ENCODE results near the gene DTNB.

- TF ChIP-seq CTCF (tag by site-specific recombination; IDR thresholded peaks at IDR 0.05) (no peak), ZNF558 (tag by site-specific recombination; IDR thresholded peaks at IDR 0.05) (no peak), ZNF670 (tag by site-specific recombination; IDR thresholded peaks at IDR 0.05; ENCODE audit: low read depth) (no peak), ZNF76 (tag by site-specific recombination; IDR thresholded peaks at IDR 0.05; ENCODE audit: borderline replicate concordance, low read depth) (no peak), ZNF280D (tag by site-specific recombination; IDR thresholded peaks at IDR 0.05) (no peak), ZNF362 (tag by site-specific recombination; IDR thresholded peaks at IDR 0.05) (no peak), TCF7L2 (IDR thresholded peaks at IDR 0.05; ENCODE audit: borderline replicate concordance, low read depth, low read length) (no peak), ZNF580 (tag by site-specific recombination; IDR thresholded peaks at IDR 0.05) (no peak), WT1 (tag by site-specific recombination; IDR thresholded peaks at IDR 0.05) (no peak), ZNF155 (tag by site-specific recombination; IDR thresholded peaks at IDR 0.05) (no peak)
Measured at GRCh38 chr2:25541378-25541777, 132.0 kb downstream of the DTNB start.
